GM21423 (cell line): ENCODE data around the gene BCORL1.

ENCODE experiments used
- ATAC-seq: cut with Tn5 transposase; IDR thresholded peaks from one replicate; pipeline ENCODE4 v1.9.1; 2021; ENCODE audit warnings: mild to moderate bottlenecking, moderate library complexity; ENCODE audit not compliant: unreplicated experiment

BCORL1 gene

DNA sequence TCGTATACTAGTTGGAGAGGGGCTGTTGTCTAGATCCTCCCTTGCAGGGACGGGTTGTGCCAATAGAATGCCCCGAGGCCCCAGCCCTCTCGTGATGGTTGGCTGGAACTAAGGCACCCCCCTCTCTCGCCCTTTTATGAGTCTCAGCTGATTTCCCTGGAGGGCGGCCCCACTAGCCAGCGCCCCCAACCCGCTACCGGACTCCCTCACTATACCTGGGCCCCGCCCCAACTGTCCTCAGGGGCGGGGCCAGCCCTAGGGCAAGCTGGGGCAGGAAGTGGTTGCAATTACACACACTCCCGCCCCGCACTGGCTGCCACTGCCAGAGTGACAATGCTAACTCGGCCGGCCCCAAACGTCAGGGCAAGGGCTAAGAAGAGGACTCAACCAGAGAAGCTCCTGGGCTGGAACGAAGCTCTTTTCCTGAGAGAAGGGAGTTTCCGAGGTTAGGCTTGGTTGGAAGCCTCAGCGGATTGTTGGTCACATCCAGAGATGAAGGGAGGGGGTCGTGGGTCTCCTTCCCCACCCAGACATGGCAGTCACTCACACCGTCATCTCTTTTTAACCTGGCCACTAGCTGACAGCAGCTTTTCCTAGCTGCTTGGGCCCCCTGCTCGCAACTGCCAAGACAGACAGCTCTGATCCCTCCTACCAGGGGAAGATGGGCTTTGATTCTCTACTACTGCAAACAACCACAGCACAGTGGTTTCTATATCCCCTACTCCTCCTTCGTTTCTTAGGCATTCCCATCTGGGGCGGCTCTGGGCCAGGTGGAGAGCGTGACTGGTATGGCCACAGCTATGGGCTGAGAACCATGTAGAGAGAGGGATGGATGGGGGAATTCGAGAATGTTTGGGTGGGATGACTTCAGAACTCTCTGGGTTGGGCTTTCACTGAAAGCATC, 21.0 kb upstream of the BCORL1 start:
- peak; percentile 88 for ATAC-seq

GRCh38 chrX:129963729-129964128, 18.7 kb upstream of the BCORL1 start:
- no peak for ATAC-seq

DNA sequence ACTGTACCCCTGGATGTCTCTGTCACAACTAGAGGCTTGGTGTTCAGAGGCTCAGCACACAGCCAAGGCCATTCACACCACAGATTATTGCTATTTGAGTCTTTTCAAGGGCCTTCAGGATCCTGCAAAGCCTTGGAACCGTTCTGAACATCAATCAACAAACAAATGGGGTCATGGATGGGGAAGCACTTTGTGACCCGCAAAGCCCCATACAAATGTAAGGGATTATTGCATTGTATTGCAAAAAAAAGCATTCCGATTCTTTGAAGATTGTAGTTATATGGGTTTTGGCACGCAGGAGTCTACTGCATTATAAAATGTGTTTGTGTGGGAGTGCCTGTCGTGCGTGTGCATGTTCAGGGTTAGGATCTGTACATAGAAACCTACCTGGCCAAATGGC, 17.3 kb upstream of the BCORL1 start:
- no peak for ATAC-seq

GRCh38 chrX:129968968-129969367, 13.5 kb upstream of the BCORL1 start:
- ATAC-seq, result no peak

GRCh38 chrX:129976441-129976840, 6.0 kb upstream of the BCORL1 start:
- no peak for ATAC-seq

DNA sequence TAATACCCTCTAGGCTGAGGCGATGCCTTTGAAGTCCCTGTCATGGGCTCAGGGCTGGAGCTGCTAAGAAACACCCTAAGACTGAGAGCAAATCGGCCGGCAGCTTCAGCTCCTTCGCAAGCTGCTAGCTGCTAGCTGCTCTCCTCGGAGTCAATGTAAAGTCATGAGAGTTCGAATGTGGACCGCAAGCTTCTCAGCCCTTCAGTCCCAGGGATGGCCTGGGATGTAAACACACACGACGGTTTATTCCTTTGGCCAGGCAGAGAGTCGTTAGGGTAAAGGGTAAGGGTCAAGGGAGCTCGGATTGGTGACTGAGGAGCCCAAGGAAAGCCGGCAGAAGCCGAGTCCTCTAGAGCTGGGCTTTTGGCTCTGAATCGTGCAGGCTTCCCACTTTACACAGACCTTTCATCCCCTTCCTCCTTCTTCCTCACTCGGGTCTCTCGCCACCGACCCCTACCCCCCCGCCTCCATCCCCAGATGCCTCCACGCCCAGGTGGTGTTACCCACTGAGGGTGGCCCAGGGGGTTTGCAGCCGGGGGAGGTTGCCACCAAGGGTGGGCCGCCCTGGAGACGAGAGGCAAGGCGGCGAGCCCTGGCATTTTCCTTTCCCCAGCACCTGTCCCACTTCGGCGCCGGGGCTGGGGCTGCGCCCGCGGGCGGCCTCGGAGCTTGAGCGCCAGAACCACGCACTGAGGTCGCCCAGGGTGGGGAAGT, 3.1 kb upstream of the BCORL1 start:
- no peak for ATAC-seq

- no peak for ATAC-seq
Observed at GRCh38 chrX:129980001-129980401, 2.4 kb upstream of the BCORL1 start.

DNA sequence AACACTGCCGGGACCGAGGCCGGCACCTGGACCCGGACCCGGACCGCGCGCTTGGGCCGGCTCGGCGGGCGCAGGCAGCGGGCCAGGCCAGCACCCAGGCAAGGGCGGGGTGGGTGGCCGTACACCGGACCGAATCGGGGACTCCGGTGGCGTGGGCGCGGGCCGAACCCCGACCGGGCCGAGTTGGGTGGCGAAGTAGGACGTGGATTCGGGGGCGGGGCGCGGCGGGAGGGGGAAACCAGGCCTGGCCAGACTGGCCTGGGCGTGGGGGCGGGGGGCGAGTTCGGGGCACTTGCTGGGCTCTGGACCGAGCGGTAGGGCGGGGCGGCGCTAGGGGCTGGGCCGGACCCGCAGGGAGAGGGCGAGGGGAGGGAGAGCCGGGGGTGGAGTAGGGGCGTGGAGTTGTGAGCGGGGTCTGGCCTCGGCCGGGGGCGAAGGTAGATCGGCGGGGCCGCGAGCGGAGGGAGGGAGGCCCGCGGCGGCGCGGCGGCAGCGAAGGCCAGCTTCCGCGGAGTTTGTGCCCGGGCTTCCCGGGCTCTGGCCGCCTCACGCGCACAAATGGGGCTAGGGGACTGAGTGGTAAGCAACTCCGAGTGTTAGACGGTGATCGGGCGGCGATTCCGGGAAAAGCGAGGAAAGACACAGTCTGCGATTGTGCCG, 1.8 kb upstream of the BCORL1 start:
- no peak for ATAC-seq

GRCh38 chrX:129981200-129981553, 1.3 kb upstream of the BCORL1 start:
- no peak for ATAC-seq

DNA sequence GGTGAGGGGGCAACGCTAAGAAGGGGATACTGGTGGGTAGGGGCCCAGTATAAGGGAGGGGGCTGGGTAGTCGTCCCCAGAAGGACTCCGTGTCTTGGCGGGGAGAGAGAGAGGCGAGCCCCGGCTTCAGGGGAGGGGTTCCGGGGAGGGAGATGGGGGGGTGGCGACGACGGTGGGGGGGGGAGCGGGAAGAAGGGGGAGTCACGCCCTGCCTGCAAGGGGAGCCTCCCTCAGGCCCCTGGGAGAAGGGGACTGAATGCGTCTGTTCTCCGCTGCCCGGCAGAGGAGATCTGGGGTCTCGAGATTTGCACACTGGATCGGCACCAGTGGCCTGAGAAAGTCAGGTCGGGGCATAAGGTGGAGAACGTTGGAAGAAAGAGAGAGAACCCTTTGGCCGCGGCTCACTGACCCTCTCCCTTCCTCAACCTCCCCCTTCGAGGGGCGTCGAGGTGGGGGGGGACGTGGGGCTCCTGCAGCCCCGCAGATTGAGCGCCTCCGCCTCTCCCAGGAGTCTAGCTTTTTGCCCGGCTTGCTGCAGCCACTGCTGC, 609 bp upstream of the BCORL1 start:
- ATAC-seq, result no peak

DNA sequence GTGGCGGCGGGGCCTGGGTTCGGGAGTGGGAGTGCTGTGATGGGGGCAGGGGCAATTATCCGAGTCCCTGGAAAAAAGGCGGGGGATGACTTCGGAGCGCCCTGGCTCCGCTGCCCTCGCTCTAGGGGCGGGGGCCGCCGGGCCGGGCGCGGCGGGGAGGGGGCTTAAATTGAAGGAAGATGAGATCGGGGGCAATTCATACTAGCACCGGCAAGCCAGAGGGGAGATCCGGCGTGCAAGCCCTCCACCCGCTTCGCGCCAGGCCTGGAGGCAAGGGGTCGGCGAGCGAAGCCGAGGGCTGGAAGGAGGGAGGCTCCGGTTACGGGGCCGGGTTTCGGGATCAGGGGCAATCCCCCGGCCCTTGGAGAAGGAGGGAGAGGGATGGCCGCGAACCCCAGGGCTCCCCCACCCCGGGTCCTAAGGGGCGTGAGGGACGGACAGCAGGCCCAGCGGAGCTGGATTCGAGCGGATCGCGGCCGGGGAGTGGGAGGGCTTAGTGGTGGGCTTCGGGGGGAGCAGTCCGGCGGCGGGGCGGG, 1.2 kb downstream of the BCORL1 start:
- no peak for ATAC-seq

GRCh38 chrX:129984111-129984958, 1.9 kb downstream of the BCORL1 start:
- ATAC-seq, result no peak

DNA sequence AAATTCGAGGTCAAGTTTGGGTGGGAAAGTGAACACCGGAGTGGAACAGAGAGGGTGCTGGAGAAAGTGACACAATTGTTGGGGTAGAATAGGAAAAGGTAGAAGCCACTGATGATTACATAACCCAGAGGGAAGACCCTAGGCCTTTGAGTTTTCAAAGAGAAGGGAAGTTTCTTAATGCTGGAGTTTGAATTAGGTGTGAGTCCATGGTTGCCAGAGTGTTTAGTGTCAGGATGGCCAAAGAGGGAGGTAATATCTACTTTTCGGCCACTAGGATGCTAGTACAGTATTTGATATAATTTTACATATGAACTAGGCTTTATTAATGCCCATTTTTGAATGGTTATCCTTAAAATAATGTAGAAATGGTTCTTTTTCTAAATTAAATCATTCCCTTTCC, 5.4 kb downstream of the BCORL1 start:
- ATAC-seq, result no peak

DNA sequence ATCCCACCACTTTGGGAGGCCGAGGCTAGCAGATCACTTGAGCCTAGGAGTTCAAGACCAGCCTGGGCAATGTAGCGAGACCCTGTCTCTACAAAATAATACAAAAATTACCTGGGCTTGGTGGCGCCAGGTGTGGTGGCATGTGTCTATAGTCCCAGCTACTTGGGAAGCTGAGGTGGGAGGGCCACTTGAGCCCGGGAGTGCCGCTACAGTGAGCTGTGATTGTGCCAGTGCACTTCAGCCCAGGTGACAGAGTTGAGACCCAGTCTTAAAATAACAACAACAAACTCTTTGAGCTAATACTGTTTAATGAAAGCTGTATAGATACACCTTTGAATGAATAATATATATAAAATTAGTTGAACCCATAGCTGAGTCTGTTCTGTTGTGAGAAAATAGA, 9.7 kb downstream of the BCORL1 start:
- ATAC-seq, result no peak

GRCh38 chrX:129996120-129996519, 13.7 kb downstream of the BCORL1 start:
- ATAC-seq, result no peak

DNA sequence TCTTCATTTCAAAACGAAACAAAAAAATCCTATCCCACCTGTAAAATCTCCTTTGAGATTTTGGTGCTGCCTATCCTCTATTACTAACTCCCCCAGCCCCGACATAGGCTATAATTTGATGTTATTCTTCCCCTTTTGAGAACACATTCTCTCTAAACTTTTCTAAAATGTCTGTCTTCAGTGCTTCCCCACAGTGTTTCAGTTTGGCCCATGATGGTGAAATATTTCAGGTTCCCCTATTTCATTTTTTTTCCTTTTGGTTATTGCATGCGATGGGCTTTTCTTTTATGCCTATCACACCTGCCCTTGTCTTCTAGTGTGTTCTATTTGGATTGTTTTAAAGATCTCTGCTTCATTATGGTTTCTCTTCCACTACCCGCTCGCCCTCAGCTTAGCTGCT, 14.7 kb downstream of the BCORL1 start:
- ATAC-seq, result no peak

- ATAC-seq, result no peak
Observed at GRCh38 chrX:129998021-129998420, 15.6 kb downstream of the BCORL1 start.

- no peak for ATAC-seq
Observed at GRCh38 chrX:130001893-130002292, 19.5 kb downstream of the BCORL1 start.

DNA sequence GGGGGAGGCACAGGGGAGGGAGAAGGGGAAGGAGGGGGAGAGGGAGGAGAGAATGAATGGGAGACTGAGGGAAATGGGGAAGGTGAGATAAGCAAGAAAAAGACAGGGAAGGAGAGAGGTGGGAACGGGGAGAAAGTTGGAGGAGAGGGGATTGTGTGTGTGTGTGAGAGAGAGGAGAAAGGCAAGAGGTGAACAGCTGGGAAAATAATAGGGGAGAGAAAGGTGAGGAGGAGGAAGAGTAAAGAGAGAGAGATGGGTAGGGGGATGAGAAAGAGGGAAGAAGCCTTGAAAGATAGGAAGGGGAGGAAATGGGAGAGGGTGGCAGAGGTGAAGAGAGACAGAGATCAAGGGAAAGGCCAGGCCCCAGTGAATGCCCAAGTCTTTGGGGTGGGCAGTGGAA, 20.1 kb downstream of the BCORL1 start:
- no peak for ATAC-seq

DNA sequence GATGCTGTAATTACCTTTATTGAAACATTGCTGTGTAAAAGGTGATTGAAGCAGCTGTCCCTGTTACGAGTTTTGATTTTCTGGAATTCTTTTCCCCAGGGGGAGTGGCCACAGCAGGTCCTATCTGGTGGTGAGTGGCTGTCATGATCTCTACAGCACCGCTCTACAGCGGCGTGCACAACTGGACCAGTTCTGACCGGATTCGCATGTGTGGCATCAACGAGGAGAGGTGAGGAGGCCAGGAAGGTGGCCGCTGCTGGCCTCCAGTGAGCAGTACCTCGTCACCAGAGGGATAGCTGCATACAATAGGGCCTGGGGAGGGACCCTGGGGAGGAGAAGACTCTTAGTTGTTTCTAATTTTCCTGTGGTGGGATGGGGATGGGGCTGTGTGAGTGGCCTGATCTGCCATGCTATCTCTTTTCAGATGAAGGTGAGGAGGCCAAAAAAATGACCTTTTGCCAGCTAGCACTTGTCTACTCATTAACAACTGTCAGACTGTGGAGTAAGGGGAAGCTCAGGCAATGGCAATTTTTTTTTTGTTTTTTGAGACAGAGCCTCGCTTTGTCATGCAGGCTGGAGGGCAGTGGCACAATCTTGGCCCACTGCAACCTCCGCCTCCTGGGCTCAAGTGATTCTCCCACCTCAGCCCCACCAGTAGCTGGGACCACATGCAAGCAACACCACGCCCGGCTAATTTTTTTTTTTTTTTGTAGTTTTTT, 22.8 kb downstream of the BCORL1 start:
- no peak for ATAC-seq
